H1 (cell line): ENCODE results near the gene PRR5L.

Experiments used
- CBX5 ChIP-seq: fragments of 300-800, 300-1000 bp; sonication (generic); IDR thresholded peaks from 2 replicates; pipeline ENCODE4 v1.7.1; 2016; ENCODE audit warnings: antibody characterized with exemption, low read length, low read depth
- CEBPB ChIP-seq: IDR thresholded peaks from 2 replicates; pipeline ENCODE4 v1.6.1; 2012; ENCODE audit warnings: low read depth, low read length
- EGR1 ChIP-seq: IDR thresholded peaks from 2 replicates; pipeline ENCODE4 v1.6.1; 2011; ENCODE audit warnings: low read depth, low read length, borderline replicate concordance
- HDAC2 ChIP-seq, 2 experiments: fragments of 300-600 bp in 1 of 2; sonication (generic) in 1 of 2; IDR thresholded peaks; 2 replicates each; pipeline ENCODE4 v1.6.1; 2011 to 2012; ENCODE audit warnings: low read depth in 2 of 2, low read length in 2 of 2, mild to moderate bottlenecking in 2 of 2, moderate library complexity in 2 of 2, borderline replicate concordance in 1 of 2, inconsistent platforms in 1 of 2
- TF ChIP-seq, protein P1 (sequence below), 3 experiments: IDR thresholded peaks; 1 replicate in 2 of 3; 2 replicates in 1 of 3; pipeline versions ENCODE4 v1.5.1 to v1.6.1; 2011; ENCODE audit warnings: low read length in 3 of 3, mild to moderate bottlenecking in 3 of 3, inconsistent platforms in 2 of 3, low read depth in 1 of 3, moderate library complexity in 1 of 3; ENCODE audit not compliant: insufficient read depth in 1 of 3; ENCODE audit errors: control extremely low read depth in 1 of 3

DNA sequence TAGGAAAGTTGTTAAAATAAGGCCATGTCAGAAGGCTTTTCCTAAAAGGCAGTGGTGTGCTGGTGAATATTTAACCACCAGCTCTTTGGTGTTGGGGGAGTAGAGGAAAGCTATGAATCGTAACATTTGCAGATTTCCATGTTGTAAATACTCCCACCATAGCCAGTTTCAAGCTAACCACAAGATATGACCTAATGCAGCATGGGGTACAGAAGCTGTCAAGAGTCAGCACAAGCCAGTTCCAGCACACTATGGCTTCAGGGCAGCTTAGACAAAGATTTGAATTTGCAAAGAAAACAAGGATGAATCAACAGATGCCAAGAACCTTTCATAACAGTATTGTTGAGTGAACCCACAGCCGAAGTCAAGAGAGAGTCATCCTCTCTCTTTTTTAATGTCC is 46.8 kb upstream of the PRR5L start:
- TF ChIP-seq, protein P1, sequence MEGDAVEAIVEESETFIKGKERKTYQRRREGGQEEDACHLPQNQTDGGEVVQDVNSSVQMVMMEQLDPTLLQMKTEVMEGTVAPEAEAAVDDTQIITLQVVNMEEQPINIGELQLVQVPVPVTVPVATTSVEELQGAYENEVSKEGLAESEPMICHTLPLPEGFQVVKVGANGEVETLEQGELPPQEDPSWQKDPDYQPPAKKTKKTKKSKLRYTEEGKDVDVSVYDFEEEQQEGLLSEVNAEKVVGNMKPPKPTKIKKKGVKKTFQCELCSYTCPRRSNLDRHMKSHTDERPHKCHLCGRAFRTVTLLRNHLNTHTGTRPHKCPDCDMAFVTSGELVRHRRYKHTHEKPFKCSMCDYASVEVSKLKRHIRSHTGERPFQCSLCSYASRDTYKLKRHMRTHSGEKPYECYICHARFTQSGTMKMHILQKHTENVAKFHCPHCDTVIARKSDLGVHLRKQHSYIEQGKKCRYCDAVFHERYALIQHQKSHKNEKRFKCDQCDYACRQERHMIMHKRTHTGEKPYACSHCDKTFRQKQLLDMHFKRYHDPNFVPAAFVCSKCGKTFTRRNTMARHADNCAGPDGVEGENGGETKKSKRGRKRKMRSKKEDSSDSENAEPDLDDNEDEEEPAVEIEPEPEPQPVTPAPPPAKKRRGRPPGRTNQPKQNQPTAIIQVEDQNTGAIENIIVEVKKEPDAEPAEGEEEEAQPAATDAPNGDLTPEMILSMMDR (IDR thresholded peaks at IDR 0.05; ENCODE audit: control extremely low read depth in 1 of 3, insufficient read depth in 1 of 3, low read depth in 1 of 3, low read length in 3 of 3), result no peak
- TF ChIP-seq CEBPB (no peak), EGR1 (no peak), CBX5 (no peak), HDAC2 (IDR thresholded peaks at IDR 0.05; ENCODE audit: borderline replicate concordance in 1 of 2, low read depth in 2 of 2, low read length in 2 of 2) (no peak)
